Measurements from ENCODE around the gene SLC33A1. TPM values are rescaled to one million over a fixed set of nuclear protein-coding genes. Genes with fewer than 3 reads are reported as not detected.

Gene SLC33A1
- total and polyA plus RNA-seq, 10 of the 15 experiments (the other 5 are each of a cell fraction or from before 2014, with no cell fraction given), result 6.4 to 25.2 (median 19.8) TPM

- TF ChIP-seq STAT1 (conservative IDR thresholded peaks at IDR 0.05) (no peak), E2F8 (IDR thresholded peaks at IDR 0.05; ENCODE audit: low read depth, partially characterized antibody) (no peak), TBL1XR1 (IDR thresholded peaks at IDR 0.05; ENCODE audit: low read depth, low read length) (no peak), TARDBP (IDR thresholded peaks at IDR 0.05; ENCODE audit: borderline replicate concordance) (no peak), KLF5 (IDR thresholded peaks at IDR 0.05; ENCODE audit: partially characterized antibody) (no peak), DPF2 (IDR thresholded peaks at IDR 0.05) (peak; percentile 50; the same call in 1 of the 2 replicates), MEF2A (IDR thresholded peaks at IDR 0.05; ENCODE audit: insufficient read depth, low read depth, low read length) (no peak), RAD51 (IDR thresholded peaks at IDR 0.05) (no peak), BACH1 (IDR thresholded peaks at IDR 0.05; ENCODE audit: borderline replicate concordance) (0 out of 2 replicates have a peak, but pooled peaks have one; percentile 44), BHLHE40 (IDR thresholded peaks at IDR 0.05; ENCODE audit: borderline replicate concordance in 1 of 2, low read depth in 2 of 2, low read length in 1 of 2) (peak in 1 of 2 experiments; percentile 78; a peak in 2 of 4 replicates), ASH2L (IDR thresholded peaks at IDR 0.05; ENCODE audit: borderline replicate concordance, low read depth) (no peak), POLR2AphosphoS5 (IDR thresholded peaks at IDR 0.05; ENCODE audit: low read length) (peak; percentile 84), FOXM1 (IDR thresholded peaks at IDR 0.05; ENCODE audit: low read depth, low read length) (no peak), ESRRA (IDR thresholded peaks at IDR 0.05; ENCODE audit: low read length) (no peak), TCF7 (IDR thresholded peaks at IDR 0.05; ENCODE audit: borderline replicate concordance) (no peak), ZBTB40 (IDR thresholded peaks at IDR 0.05; ENCODE audit: borderline replicate concordance) (no peak), PBX3 (IDR thresholded peaks at IDR 0.05; ENCODE audit: insufficient replicate concordance, low read depth, low read length) (no peak), SMC3 (IDR thresholded peaks at IDR 0.05; ENCODE audit: borderline replicate concordance, low read length) (peak; percentile 31; the same call in 1 of the 2 replicates), PML (IDR thresholded peaks at IDR 0.05; ENCODE audit: low read length) (peak; percentile 28; the same call in 1 of the 2 replicates), RBBP5 (conservative IDR thresholded peaks at IDR 0.05) (no peak)
- TF ChIP-seq, protein P1, sequence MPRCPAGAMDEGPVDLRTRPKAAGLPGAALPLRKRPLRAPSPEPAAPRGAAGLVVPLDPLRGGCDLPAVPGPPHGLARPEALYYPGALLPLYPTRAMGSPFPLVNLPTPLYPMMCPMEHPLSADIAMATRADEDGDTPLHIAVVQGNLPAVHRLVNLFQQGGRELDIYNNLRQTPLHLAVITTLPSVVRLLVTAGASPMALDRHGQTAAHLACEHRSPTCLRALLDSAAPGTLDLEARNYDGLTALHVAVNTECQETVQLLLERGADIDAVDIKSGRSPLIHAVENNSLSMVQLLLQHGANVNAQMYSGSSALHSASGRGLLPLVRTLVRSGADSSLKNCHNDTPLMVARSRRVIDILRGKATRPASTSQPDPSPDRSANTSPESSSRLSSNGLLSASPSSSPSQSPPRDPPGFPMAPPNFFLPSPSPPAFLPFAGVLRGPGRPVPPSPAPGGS (IDR thresholded peaks at IDR 0.05; ENCODE audit: borderline replicate concordance, insufficient read depth, low read depth, low read length, poor library complexity, severe bottlenecking), result no peak
Observed at GRCh38 chr3:155870133-155870944, 16.1 kb upstream of the SLC33A1 start, which contains the start of gene GMPS (continued).

Data from GM12878 (cell line).